Measurements from ENCODE around the gene SERPINE2.

SERPINE2 gene

DNA sequence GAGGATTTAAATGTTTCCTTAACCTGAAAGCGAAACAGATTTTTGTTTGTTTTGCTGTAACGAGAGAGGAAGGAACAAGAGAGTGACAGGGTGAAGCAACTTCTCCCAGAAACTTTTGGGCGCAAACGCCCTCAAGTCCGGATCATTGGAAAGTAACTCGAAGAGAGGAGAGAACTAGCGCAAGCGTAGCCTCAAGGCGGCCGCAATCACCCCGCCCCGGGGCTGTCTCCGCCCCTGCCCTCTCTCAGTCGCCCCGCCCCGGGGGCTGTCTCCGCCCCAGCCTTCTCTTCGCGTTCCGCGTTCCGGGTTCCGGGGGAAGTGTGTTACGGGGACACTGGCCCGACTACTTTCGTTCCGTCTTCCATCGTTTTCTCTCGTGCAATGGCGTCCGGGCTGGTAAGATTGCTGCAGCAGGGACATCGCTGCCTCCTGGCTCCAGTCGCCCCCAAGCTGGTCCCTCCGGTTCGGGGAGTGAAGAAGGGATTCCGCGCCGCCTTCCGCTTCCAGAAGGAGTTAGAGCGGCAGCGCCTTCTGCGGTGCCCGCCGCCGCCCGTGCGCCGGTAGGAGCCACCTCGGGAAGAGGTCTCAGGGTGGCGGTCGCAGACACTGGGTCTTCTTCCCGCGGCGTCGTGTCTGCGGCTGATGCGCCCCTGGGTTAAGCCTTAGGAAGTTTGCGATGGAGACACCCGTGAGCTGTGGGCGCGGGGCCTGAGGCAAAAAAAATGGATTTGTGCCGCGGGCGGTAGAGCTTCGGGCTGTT, 81.8 kb downstream of the SERPINE2 start, which contains the start of gene MRPL44:
TSS of gene MRPL44 (plus strand) at position 372 of the 760 bp plus-strand sequence. CDS start at position 382, 10 bp downstream.
- Histone ChIP-seq H3K4me3 (ENCODE audit: low read length) (peak within 1 kb of the TSS; percentile 93), H4K8ac (ENCODE audit: low read depth, low read length) (no peak within 1 kb of the TSS), H3K27ac (ENCODE audit: low read depth, low read length) (no peak within 1 kb of the TSS), H3K56ac (ENCODE audit: low read length) (peak within 1 kb of the TSS; percentile 92), H3K4me1 (ENCODE audit: control insufficient read depth, low read depth, low read length) (peaks cover 4% of the 10 kb centered on the region), H2BK15ac (replicated peaks; ENCODE audit: low read depth) (peak within 1 kb of the TSS; percentile 57), H3K4ac (ENCODE audit: low read depth, low read length) (peak within 1 kb of the TSS; percentile 73), H3K79me1 (ENCODE audit: low read length) (peaks cover 1% of the 10 kb centered on the region), H3K4me2 (ENCODE audit: low read length) (peak within 1 kb of the TSS; percentile 59), H2BK5ac (ENCODE audit: low read length) (no peak within 1 kb of the TSS), H3K36me3 (ENCODE audit: control insufficient read depth, insufficient read depth, low read length) (peaks cover 2% of the 10 kb centered on the region), H3K18ac (ENCODE audit: low read length) (peak within 1 kb of the TSS; percentile 62), H3K79me2 (ENCODE audit: control insufficient read depth, insufficient read depth, low read length) (peaks cover 35% of the 10 kb centered on the region), H2AK5ac (ENCODE audit: low read length) (no peak within 1 kb of the TSS), H3K23ac (ENCODE audit: low read length) (no peak within 1 kb of the TSS), H2BK120ac (ENCODE audit: low read depth, low read length) (no peak within 1 kb of the TSS), H4K5ac (ENCODE audit: low read length) (no peak within 1 kb of the TSS), H3K9ac (ENCODE audit: low read length) (peak within 1 kb of the TSS; percentile 89), H3K27me3 (ENCODE audit: insufficient read depth, low read length, poor library complexity) (no peaks in the 10 kb centered on the region)
- no CpG with 5 or more reads among the region's 65 CpGs for WGBS (ENCODE audit: extremely low coverage, insufficient coverage, low lambda C conversion rate)
- peak; percentile 96 for DNase-seq

DNA sequence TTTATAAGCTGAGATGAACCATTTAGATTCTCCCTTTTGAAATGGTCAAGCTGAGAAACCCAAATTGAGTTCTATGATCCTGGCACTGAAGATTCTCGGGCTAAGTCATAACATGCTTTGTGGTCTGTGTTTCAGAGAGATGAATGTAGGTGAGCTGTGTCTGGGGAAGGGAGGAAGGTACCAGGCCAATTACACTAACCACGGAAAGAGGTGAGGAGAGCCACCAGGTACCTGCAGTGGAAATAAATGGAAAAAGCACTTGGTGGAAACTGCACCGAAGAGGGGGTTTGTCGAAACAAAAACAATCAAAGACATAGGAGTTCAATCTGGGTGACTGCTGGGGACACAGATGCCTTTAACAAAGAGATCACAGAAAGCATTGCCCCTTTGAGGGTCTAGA, 82.8 kb downstream of the SERPINE2 start:
- Histone ChIP-seq H3K4me1 (ENCODE audit: control insufficient read depth, low read depth, low read length) (peaks cover 4% of the 10 kb centered on the region), H3K27me3 (ENCODE audit: insufficient read depth, low read length, poor library complexity) (no peaks in the 10 kb centered on the region), H3K4ac (ENCODE audit: low read depth, low read length) (no peak overlapping the region), H3K18ac (ENCODE audit: low read length) (peak overlapping the region; percentile 28), H2AK5ac (ENCODE audit: low read length) (no peak overlapping the region), H3K23ac (ENCODE audit: low read length) (no peak overlapping the region), H3K79me1 (ENCODE audit: low read length) (peaks cover 1% of the 10 kb centered on the region), H3K56ac (ENCODE audit: low read length) (no peak overlapping the region), H2BK5ac (ENCODE audit: low read length) (no peak overlapping the region), H4K8ac (ENCODE audit: low read depth, low read length) (no peak overlapping the region), H3K27ac (ENCODE audit: low read depth, low read length) (no peak overlapping the region), H3K4me2 (ENCODE audit: low read length) (no peak overlapping the region), H3K9ac (ENCODE audit: low read length) (no peak overlapping the region), H3K79me2 (ENCODE audit: control insufficient read depth, insufficient read depth, low read length) (peaks cover 27% of the 10 kb centered on the region), H2BK15ac (replicated peaks; ENCODE audit: low read depth) (peak overlapping the region; percentile 57), H3K36me3 (ENCODE audit: control insufficient read depth, insufficient read depth, low read length) (peaks cover 2% of the 10 kb centered on the region), H3K4me3 (ENCODE audit: low read length) (no peak overlapping the region), H4K5ac (ENCODE audit: low read length) (no peak overlapping the region), H2BK120ac (ENCODE audit: low read depth, low read length) (no peak overlapping the region)
- no CpG with 5 or more reads among the region's 4 CpGs for WGBS (ENCODE audit: extremely low coverage, insufficient coverage, low lambda C conversion rate)
- DNase-seq: no peak

DNA sequence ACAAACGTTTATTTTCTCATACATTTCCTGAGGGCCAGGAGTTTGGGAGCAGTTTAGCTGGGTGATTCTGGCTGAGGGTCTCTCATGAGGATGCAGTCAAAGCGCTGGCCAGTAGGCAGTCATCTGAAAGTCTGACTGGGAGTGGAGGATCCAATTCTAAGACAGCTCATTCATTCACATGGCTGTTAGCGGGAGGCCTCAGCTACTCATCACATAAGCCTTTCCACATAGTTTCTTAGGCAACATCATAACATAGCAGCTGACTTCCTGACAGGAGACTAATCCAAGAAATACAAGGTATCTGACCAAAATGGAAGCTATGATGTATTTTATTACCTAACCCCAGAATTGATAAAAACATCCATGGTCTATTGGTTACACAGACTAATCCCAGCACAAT, 84.7 kb downstream of the SERPINE2 start:
- Histone ChIP-seq H2BK120ac (ENCODE audit: low read depth, low read length) (no peak overlapping the region), H3K18ac (ENCODE audit: low read length) (no peak overlapping the region), H3K36me3 (ENCODE audit: control insufficient read depth, insufficient read depth, low read length) (no peaks in the 10 kb centered on the region), H3K9ac (ENCODE audit: low read length) (no peak overlapping the region), H3K4me2 (ENCODE audit: low read length) (no peak overlapping the region), H2AK5ac (ENCODE audit: low read length) (no peak overlapping the region), H3K56ac (ENCODE audit: low read length) (no peak overlapping the region), H2BK15ac (replicated peaks; ENCODE audit: low read depth) (no peak overlapping the region), H3K27me3 (ENCODE audit: insufficient read depth, low read length, poor library complexity) (no peaks in the 10 kb centered on the region), H3K4me1 (ENCODE audit: control insufficient read depth, low read depth, low read length) (no peaks in the 10 kb centered on the region), H4K5ac (ENCODE audit: low read length) (no peak overlapping the region), H3K27ac (ENCODE audit: low read depth, low read length) (no peak overlapping the region), H3K79me2 (ENCODE audit: control insufficient read depth, insufficient read depth, low read length) (peaks cover 14% of the 10 kb centered on the region), H3K79me1 (ENCODE audit: low read length) (no peaks in the 10 kb centered on the region), H3K4me3 (ENCODE audit: low read length) (no peak overlapping the region), H3K4ac (ENCODE audit: low read depth, low read length) (no peak overlapping the region), H2BK5ac (ENCODE audit: low read length) (no peak overlapping the region), H4K8ac (ENCODE audit: low read depth, low read length) (no peak overlapping the region), H3K23ac (ENCODE audit: low read length) (no peak overlapping the region)
- no CpG with 5 or more reads among the region's 3 CpGs for WGBS (ENCODE audit: extremely low coverage, insufficient coverage, low lambda C conversion rate)
- no peak for DNase-seq

DNA sequence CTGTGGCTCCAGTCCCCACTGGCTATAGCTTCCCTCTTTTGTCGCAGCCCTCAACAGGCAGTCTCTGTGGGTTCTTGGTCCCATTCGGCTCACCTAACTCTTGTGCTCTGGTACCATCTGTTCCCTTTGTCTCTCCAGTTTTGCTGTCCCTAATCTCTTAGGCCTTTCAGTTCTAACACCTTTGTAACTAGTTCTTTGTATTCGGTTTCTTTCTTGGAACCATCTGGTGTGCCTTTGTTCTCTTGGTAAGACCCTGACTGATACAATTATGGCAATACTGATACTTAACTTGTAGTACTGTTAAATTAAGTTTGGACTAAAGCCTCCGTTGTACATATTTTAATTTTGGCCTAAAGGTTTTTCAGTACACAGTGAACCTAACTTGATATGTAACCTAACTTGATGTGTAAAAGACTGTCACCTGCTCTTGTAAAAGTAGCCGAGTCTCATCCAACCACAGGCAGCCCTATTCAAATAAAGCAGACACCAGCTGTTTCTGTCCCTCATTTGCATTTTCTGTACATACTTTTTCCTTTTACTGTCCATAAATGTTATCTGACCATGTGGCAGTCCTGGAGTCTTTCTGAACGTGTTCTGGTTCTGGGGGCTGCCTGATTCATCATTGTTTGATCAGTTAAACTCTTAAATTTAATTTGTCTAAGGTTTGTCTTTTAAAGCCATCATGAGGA, 86.7 kb downstream of the SERPINE2 start:
- Histone ChIP-seq H3K56ac (ENCODE audit: low read length) (no peak overlapping the region), H3K18ac (ENCODE audit: low read length) (no peak overlapping the region), H2AK5ac (ENCODE audit: low read length) (no peak overlapping the region), H4K5ac (ENCODE audit: low read length) (no peak overlapping the region), H3K79me2 (ENCODE audit: control insufficient read depth, insufficient read depth, low read length) (peaks cover 1% of the 10 kb centered on the region), H3K4me2 (ENCODE audit: low read length) (no peak overlapping the region), H3K36me3 (ENCODE audit: control insufficient read depth, insufficient read depth, low read length) (no peaks in the 10 kb centered on the region), H3K27me3 (ENCODE audit: insufficient read depth, low read length, poor library complexity) (no peaks in the 10 kb centered on the region), H2BK5ac (ENCODE audit: low read length) (no peak overlapping the region), H3K4me3 (ENCODE audit: low read length) (no peak overlapping the region), H4K8ac (ENCODE audit: low read depth, low read length) (no peak overlapping the region), H3K23ac (ENCODE audit: low read length) (no peak overlapping the region), H2BK120ac (ENCODE audit: low read depth, low read length) (no peak overlapping the region), H3K4ac (ENCODE audit: low read depth, low read length) (no peak overlapping the region), H3K4me1 (ENCODE audit: control insufficient read depth, low read depth, low read length) (peaks cover 2% of the 10 kb centered on the region), H2BK15ac (replicated peaks; ENCODE audit: low read depth) (no peak overlapping the region), H3K79me1 (ENCODE audit: low read length) (no peaks in the 10 kb centered on the region), H3K27ac (ENCODE audit: low read depth, low read length) (no peak overlapping the region), H3K9ac (ENCODE audit: low read length) (no peak overlapping the region)
- WGBS (ENCODE audit: extremely low coverage, insufficient coverage, low lambda C conversion rate): no CpG with 5 or more reads among the region's 6 CpGs
- DNase-seq: peak; percentile 71

DNA sequence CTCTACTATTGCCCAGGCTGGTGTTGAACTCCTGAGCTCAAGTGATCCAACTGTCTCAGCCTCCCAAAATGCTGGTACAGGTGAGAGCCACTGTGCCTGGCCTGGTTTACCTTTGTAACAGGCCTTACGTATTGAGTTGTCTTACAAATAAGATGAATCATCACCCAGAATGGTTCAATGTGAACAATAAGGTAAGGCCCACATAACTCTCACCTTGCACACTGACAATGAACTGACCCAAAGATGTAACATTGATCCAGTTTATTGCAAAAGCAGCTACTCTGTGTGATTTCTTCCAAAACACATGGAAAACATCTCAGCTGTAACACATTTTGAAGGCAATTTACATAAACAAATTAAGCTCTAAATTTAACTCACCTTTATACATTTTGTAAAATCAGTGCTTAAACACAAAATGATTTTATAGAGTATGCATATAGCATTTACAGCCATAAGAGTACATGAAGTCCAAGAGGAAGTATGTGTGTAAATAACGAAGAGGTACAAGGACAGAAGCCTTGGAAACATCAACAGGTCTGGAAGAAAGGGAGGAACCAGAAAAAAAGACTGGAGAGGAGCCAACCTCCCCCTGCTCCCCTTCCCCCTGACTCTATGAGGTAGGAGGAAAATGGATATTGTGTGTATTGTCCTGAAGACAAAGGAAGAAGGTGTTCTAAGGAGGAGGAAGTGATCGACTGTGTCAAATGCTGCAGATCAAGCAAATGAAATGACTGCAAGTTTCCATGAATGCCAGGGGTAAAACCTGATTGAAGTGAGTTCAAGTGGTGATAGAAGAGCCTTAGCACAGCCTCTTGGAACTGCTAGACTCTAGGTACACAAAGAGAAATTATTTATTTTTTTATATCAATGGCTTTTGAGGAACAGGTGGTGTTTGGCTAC, 88.4 kb downstream of the SERPINE2 start:
- Histone ChIP-seq H3K79me1 (ENCODE audit: low read length) (no peaks in the 10 kb centered on the region), H3K4me3 (ENCODE audit: low read length) (no peak overlapping the region), H3K9ac (ENCODE audit: low read length) (no peak overlapping the region), H4K5ac (ENCODE audit: low read length) (no peak overlapping the region), H3K27me3 (ENCODE audit: insufficient read depth, low read length, poor library complexity) (no peaks in the 10 kb centered on the region), H3K18ac (ENCODE audit: low read length) (no peak overlapping the region), H2BK120ac (ENCODE audit: low read depth, low read length) (no peak overlapping the region), H3K4me1 (ENCODE audit: control insufficient read depth, low read depth, low read length) (peaks cover 3% of the 10 kb centered on the region), H4K8ac (ENCODE audit: low read depth, low read length) (no peak overlapping the region), H3K4ac (ENCODE audit: low read depth, low read length) (no peak overlapping the region), H3K27ac (ENCODE audit: low read depth, low read length) (no peak overlapping the region), H3K23ac (ENCODE audit: low read length) (no peak overlapping the region), H3K4me2 (ENCODE audit: low read length) (no peak overlapping the region), H3K79me2 (ENCODE audit: control insufficient read depth, insufficient read depth, low read length) (no peaks in the 10 kb centered on the region), H2AK5ac (ENCODE audit: low read length) (no peak overlapping the region), H3K36me3 (ENCODE audit: control insufficient read depth, insufficient read depth, low read length) (no peaks in the 10 kb centered on the region), H3K56ac (ENCODE audit: low read length) (no peak overlapping the region), H2BK15ac (replicated peaks; ENCODE audit: low read depth) (no peak overlapping the region), H2BK5ac (ENCODE audit: low read length) (no peak overlapping the region)
- no peak for DNase-seq
- WGBS (ENCODE audit: extremely low coverage, insufficient coverage, low lambda C conversion rate): no CpG with 5 or more reads among the region's 3 CpGs

Measured in mesendoderm (in vitro differentiated cells).